ENCODE results near the gene PDLIM3.

The PDLIM3 gene

DNA sequence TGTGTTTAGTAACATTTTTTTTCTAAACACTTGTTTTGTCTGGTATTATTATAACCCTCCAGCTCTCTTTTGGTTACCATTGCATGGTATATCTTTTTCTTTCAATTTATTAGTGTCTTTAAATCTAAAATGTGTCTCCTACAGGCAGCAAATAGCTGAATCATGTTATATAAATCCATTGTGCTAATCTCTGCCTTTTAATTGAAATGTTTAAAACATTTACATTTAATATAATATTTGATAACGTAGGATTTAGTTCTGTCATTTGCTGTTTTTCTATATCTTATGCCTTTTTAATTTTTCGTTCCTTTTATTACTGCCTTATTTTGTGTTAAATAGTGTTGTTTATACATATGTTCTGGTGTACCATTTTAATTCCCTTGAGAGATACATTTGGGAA is 46.7 kb downstream of the PDLIM3 start:
- no peak overlapping the region for H3K4me3 ChIP-seq
- TF ChIP-seq, protein P1, sequence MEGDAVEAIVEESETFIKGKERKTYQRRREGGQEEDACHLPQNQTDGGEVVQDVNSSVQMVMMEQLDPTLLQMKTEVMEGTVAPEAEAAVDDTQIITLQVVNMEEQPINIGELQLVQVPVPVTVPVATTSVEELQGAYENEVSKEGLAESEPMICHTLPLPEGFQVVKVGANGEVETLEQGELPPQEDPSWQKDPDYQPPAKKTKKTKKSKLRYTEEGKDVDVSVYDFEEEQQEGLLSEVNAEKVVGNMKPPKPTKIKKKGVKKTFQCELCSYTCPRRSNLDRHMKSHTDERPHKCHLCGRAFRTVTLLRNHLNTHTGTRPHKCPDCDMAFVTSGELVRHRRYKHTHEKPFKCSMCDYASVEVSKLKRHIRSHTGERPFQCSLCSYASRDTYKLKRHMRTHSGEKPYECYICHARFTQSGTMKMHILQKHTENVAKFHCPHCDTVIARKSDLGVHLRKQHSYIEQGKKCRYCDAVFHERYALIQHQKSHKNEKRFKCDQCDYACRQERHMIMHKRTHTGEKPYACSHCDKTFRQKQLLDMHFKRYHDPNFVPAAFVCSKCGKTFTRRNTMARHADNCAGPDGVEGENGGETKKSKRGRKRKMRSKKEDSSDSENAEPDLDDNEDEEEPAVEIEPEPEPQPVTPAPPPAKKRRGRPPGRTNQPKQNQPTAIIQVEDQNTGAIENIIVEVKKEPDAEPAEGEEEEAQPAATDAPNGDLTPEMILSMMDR (IDR thresholded peaks at IDR 0.05): no peak
- no peak for DNase-seq (ENCODE audit: low spot score)

DNA sequence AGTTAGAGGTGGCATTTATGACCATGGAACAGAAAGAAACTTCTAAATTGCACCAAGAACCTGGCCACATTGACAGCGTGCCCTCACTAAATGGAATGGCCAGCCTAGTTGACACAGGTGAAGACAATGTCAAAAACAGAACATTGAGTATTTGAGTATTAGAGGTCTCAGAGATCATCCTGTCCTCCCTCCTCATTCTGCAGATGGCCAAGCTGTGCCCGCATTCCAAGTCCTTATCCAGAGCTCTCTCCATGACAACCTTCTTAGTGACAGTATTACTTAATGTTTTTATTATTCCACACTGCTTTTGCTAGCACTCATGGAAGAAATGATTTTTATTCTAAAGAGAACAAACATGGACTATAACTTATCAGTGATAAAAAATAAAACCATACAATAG is 53.9 kb downstream of the PDLIM3 start:
- DNase-seq (ENCODE audit: low spot score): no peak
- TF ChIP-seq, protein P1 (IDR thresholded peaks at IDR 0.05): no peak
- H3K4me3 ChIP-seq: no peak overlapping the region
- peak overlapping the region; percentile 9 to 67 for H3K27ac ChIP-seq

More for the DNA sequence above, 46.7 kb downstream of the PDLIM3 start:
- H3K27ac ChIP-seq: no peak overlapping the region

DNA sequence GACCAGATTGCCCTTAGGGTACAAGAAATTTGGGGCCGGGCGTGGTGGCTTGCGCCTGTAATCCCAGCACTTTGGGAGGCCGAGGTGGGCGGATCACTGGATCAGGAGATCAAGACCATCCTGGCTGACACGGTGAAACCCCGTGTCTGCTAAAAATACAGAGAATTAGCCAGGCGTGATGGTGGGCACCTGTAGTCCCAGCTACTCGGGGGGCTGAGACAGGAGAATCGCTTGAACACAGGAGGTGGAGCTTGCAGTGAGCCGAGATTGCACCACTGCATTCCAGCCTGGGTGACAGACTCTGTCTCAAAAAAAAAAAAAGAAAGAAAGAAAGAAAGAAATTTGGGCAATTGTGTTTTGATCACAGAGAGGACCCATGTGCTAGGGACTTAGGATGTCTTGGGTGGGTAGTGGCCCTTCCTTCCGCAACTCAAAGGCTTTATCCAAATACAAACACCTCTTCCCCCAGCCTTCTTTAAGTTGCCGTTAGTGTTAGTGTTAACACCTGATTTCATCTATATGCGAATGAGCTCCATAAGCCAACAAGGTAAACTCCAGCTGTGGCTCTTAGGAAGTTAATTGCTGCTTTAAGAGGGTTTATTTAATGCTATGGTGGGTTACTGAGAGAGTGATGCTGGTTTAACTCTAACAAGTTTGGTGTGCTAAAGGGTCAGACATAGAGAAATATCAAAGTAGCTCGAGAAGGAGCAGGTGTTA is 55.1 kb downstream of the PDLIM3 start:
- DNase-seq (ENCODE audit: low spot score): no peak
- Histone ChIP-seq H3K4me3 (no peak overlapping the region), H3K27ac (peak overlapping the region; percentile 29 to 74)
- TF ChIP-seq, protein P1 (IDR thresholded peaks at IDR 0.05): no peak

DNA sequence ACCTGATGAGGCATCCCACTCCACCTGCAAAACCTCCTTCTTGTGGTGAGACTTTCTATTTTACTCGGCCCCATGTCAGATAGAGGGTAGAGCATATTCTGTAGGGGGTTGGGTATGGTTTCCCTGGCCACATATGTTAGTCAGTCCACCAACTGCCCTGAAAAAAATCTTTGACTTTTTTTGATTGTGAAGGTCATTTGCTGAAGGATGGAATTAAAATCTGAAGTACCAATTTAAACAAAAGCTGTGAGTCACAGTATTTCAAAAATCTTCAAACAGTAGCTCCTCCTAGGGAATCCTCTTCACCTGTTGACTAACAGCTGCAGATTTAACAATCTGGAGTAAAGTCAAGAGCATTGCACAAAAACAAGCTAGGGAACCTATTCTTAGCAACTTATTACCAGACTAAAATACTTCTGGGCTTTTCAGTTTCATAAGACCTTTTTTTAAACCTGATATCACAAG is 55.8 kb downstream of the PDLIM3 start:
- TF ChIP-seq, protein P1 (IDR thresholded peaks at IDR 0.05): no peak
- Histone ChIP-seq H3K27ac (peak overlapping the region; percentile 29 to 74), H3K4me3 (no peak overlapping the region)
- DNase-seq (ENCODE audit: low spot score): no peak

DNA sequence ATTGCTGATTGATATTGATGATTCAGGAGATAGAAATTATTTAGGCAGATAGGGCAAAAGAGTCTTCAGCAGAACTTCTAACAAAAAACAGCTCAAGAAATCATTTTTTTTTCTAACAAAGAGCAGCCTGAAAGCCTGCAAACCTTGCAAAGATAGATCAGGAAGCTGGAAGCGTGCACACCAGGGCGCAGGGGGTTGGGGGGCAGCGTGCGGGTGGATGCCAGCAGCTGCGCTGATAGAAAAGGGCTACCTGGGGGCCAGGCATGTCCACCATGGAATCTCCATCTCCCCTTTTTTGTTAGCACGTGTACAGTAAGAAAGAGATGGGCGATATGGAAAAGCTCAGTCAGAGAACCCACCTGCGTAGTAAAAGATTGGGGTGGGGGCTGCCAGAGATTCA is 62.1 kb downstream of the PDLIM3 start:
- H3K27ac ChIP-seq: no peak overlapping the region
- TF ChIP-seq, protein P1 (IDR thresholded peaks at IDR 0.05): no peak
- no peak for DNase-seq (ENCODE audit: low spot score)
- no peak overlapping the region for H3K4me3 ChIP-seq

DNA sequence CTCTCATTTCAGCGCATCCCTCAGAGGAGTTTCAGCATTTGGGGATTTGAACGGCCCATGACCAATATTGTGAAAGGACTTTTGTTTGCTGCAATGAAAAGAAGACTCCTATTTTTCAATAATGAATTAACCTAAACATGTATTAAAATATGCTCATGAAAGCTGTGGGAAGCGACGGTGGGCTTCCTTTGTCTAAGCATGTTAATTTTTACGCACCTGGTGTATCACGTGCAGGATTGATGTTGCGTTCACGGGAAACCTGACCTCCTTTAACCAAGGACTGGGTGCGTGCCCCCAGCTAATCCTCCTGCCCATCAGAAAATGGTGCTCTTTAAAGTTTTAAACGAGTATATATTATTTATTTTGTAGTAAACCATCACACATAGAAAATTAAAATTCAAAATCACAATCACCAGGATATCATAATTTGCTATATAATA is 63.2 kb downstream of the PDLIM3 start:
- DNase-seq (ENCODE audit: low spot score): no peak
- peak overlapping the region in 1 of 2 donors; percentile 84 for H3K27ac ChIP-seq
- TF ChIP-seq, protein P1 (IDR thresholded peaks at IDR 0.05): no peak
- peak overlapping the region; percentile 93 for H3K4me3 ChIP-seq
